ENCODE data around the gene CFAP20DC. TPM values are rescaled to one million over a fixed set of nuclear protein-coding genes. Genes with fewer than 3 reads are reported as not detected.
"Not testable (repeated sequence)": the region's sequence is repeated elsewhere in the genome, so short reads cannot be mapped to it uniquely, and the experiment has no call there.

The CFAP20DC gene
- total RNA-seq, 1 experiment from 2014 or later, result 1.1 TPM

GRCh38 chr3:59056706-59057105, 6.9 kb upstream of the CFAP20DC start:
- ChIA-PET POLR2A (no interaction called here), CTCF (interaction anchor here (1.0 to 9.2 kb wide), 4 partner anchors 10 to 487 kb away, joined by 3 to 99 read pairs (median 34); no protein-coding TSS in a partner anchor)
- Mint-ChIP-seq H3K4me1 (ENCODE audit: insufficient read depth, unreplicated experiment) (no peaks in the 10 kb centered on the region), H3K4me3 (ENCODE audit: unreplicated experiment) (no peak overlapping the region), H3K27me3 (ENCODE audit: insufficient read depth, unreplicated experiment) (peaks cover 17% of the 10 kb centered on the region), H3K9me3 (ENCODE audit: unreplicated experiment) (no peaks in the 10 kb centered on the region), H3K27ac (ENCODE audit: low read depth, unreplicated experiment) (no peak overlapping the region), H3K36me3 (ENCODE audit: insufficient read depth, unreplicated experiment) (no peaks in the 10 kb centered on the region)
- no peak for DNase-seq (ENCODE audit: unreplicated experiment)
- intact Hi-C loops (cut with micrococcal nuclease), result no loop called here
- no peak for TF ChIP-seq CTCF (IDR thresholded peaks at IDR 0.05; ENCODE audit: unreplicated experiment)
- BruUV-seq (replicated peaks), result no TSS peak

- Mint-ChIP-seq H3K36me3 (ENCODE audit: insufficient read depth, unreplicated experiment) (no peaks in the 10 kb centered on the region), H3K27me3 (ENCODE audit: insufficient read depth, unreplicated experiment) (no peaks in the 10 kb centered on the region), H3K4me1 (ENCODE audit: insufficient read depth, unreplicated experiment) (no peaks in the 10 kb centered on the region), H3K9me3 (ENCODE audit: unreplicated experiment) (no peaks in the 10 kb centered on the region), H3K4me3 (ENCODE audit: unreplicated experiment) (no peak overlapping the region), H3K27ac (ENCODE audit: low read depth, unreplicated experiment) (no peak overlapping the region)
- peak; percentile 60 for TF ChIP-seq CTCF (IDR thresholded peaks at IDR 0.05; ENCODE audit: unreplicated experiment)
- peak; percentile 70 for DNase-seq (ENCODE audit: unreplicated experiment)
- CTCF ChIA-PET, result interaction anchor here (0.6 to 9.2 kb wide), 37 partner anchors 8 to 1586 kb away, joined by 3 to 99 read pairs (median 4); no protein-coding TSS in a partner anchor
- intact Hi-C loops (cut with micrococcal nuclease), result loop anchor here (1.0 to 2.0 kb wide), 3 partner anchors 59 to 413 kb away; no protein-coding TSS in a partner anchor
- BruUV-seq (replicated peaks), result no TSS peak
- POLR2A ChIA-PET, result interaction anchor here (0.7 kb wide), 1 partner anchor 467 kb away, joined by 4 read pairs; no protein-coding TSS in a partner anchor
Observed at GRCh38 chr3:59052803-59053411, 3.1 kb upstream of the CFAP20DC start.

- H3K27ac Mint-ChIP-seq (ENCODE audit: low read depth, unreplicated experiment); DNase-seq (ENCODE audit: unreplicated experiment); POLR2A ChIA-PET; H3K9me3 Mint-ChIP-seq (ENCODE audit: unreplicated experiment); BruUV-seq (replicated peaks); H3K27me3 Mint-ChIP-seq (ENCODE audit: insufficient read depth, unreplicated experiment); H3K4me1 Mint-ChIP-seq (ENCODE audit: insufficient read depth, unreplicated experiment); H3K36me3 Mint-ChIP-seq (ENCODE audit: insufficient read depth, unreplicated experiment); intact Hi-C loops (cut with micrococcal nuclease); H3K4me3 Mint-ChIP-seq (ENCODE audit: unreplicated experiment): not testable (repeated sequence)
- CTCF ChIA-PET, result interaction anchor here (0.7 to 9.2 kb wide), 4 partner anchors 11 to 409 kb away, joined by 3 to 99 read pairs (median 34); no protein-coding TSS in a partner anchor
Observed at GRCh38 chr3:59050811-59051414, 1.1 kb upstream of the CFAP20DC start.

- POLR2A ChIA-PET, result no interaction called here
- TF ChIP-seq CTCF (IDR thresholded peaks at IDR 0.05; ENCODE audit: unreplicated experiment), result no peak
- intact Hi-C loops (cut with micrococcal nuclease), result no loop called here
- Mint-ChIP-seq H3K4me3 (ENCODE audit: unreplicated experiment) (no peak overlapping the region), H3K36me3 (ENCODE audit: insufficient read depth, unreplicated experiment) (no peaks in the 10 kb centered on the region), H3K4me1 (ENCODE audit: insufficient read depth, unreplicated experiment) (no peaks in the 10 kb centered on the region), H3K27me3 (ENCODE audit: insufficient read depth, unreplicated experiment) (no peaks in the 10 kb centered on the region), H3K9me3 (ENCODE audit: unreplicated experiment) (no peaks in the 10 kb centered on the region), H3K27ac (ENCODE audit: low read depth, unreplicated experiment) (no peak overlapping the region)
- BruUV-seq (replicated peaks), result no TSS peak
- CTCF ChIA-PET, result interaction anchor here (0.6 kb wide), 1 partner anchor 38 kb away, joined by 4 read pairs; no protein-coding TSS in a partner anchor
- no peak for DNase-seq (ENCODE audit: unreplicated experiment)
Observed at GRCh38 chr3:59046839-59047238, 3.0 kb downstream of the CFAP20DC start.

Data from MCF 10A (cell line).